Thyroid gland (tissue), 4 donors: ENCODE data around the gene HEATR3.

Experiments used
- POLR2A ChIP-seq, 2 donors: fragments of 450-650 bp; IDR thresholded peaks; one replicate each; pipeline ENCODE4 v1.6.1; 2017; ENCODE audit warnings: antibody characterized with exemption in 2 of 2, mild to moderate bottlenecking in 2 of 2, moderate library complexity in 1 of 2
- TF ChIP-seq, protein P1 (sequence below), 6 experiments: fragments of 200-600 bp in 3 of 6; fragments of 450-650 bp in 3 of 6; sonication (generic) in 3 of 6; IDR thresholded peaks; one replicate each; pipeline ENCODE4 v1.5.1; 2016 to 2019; ENCODE audit warnings: antibody characterized with exemption in 6 of 6, mild to moderate bottlenecking in 2 of 6, inconsistent platforms in 1 of 6, moderate library complexity in 1 of 6

DNA sequence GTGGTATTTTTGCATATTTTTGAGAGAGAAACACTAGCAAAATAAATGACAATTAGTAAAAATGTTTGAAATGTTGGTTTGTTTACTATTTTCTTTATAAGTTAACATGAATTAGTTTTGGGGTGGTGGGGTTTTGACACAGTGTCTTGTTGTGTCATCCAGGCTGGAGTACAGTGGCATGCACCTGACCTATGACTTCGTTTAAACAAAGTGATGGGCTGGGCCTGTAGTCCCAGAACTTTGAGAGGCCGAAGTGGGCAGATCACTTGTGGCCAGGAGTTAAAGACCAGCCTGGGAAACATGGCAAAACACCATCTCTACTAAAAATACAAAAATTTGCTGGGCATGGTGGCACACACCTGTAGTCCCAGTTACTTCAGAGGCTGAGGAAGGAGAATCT lies 17.9 kb upstream of the HEATR3 start:
- TF ChIP-seq, protein P1, sequence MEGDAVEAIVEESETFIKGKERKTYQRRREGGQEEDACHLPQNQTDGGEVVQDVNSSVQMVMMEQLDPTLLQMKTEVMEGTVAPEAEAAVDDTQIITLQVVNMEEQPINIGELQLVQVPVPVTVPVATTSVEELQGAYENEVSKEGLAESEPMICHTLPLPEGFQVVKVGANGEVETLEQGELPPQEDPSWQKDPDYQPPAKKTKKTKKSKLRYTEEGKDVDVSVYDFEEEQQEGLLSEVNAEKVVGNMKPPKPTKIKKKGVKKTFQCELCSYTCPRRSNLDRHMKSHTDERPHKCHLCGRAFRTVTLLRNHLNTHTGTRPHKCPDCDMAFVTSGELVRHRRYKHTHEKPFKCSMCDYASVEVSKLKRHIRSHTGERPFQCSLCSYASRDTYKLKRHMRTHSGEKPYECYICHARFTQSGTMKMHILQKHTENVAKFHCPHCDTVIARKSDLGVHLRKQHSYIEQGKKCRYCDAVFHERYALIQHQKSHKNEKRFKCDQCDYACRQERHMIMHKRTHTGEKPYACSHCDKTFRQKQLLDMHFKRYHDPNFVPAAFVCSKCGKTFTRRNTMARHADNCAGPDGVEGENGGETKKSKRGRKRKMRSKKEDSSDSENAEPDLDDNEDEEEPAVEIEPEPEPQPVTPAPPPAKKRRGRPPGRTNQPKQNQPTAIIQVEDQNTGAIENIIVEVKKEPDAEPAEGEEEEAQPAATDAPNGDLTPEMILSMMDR (IDR thresholded peaks at IDR 0.05) = no peak
- no peak for TF ChIP-seq POLR2A (IDR thresholded peaks at IDR 0.05)
